NOMO-1 treated with DMSO at 0.1 percent for 48 hours (cell line): Measurements from ENCODE around the gene FAHD2A.
"Not testable (repeated sequence)": the region's sequence is repeated elsewhere in the genome, so short reads cannot be mapped to it uniquely, and the experiment has no call there.

ENCODE experiments used
- DNase-seq: peaks from one replicate; lab custom pipeline; 2025; ENCODE audit not compliant: unreplicated experiment; lab: John Stamatoyannopoulos, UW

Gene FAHD2A

DNA sequence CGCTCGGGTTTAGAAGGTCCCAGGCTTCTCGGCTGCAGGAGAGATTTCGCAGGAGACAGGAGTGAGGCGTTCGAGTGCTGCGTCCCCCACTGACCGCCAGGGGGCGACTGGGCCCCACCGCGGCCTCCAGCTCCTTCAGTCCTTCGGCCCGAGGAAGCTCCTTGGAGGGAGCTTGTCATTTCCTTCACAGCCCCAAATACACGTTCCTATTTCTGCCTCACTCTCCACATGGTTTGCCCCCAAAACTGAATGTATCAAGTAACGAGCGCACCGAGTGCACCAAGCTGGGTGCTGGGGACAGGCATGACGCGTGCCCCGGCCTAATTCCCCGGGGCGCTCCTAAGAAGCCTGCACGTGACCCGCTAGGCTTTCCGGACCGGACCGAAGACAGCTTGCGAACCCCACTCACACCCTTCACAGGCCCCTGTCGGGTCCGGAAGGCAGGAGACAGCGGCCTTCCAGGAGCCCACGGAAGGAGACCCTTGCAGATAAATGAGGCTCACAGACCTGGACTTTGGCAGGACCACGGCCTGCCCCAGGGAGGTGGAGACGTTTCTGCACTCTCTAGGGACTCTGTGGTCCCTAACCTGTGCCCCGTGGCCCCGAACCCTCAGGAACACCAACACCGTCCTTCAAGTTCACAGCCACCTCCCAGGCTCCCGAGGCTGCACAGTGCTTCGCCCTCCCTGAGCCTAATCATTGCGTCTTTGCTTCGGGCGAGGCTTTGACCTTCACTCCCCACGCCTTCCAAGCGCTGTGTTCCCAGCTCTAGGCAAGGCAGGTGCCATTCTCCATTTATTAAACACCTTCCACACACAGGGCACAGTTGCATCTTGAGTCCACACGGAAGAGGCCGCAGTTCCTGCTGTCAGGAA lies 13.0 kb upstream of the FAHD2A start:
- DNase-seq, result peak; percentile 29

DNA sequence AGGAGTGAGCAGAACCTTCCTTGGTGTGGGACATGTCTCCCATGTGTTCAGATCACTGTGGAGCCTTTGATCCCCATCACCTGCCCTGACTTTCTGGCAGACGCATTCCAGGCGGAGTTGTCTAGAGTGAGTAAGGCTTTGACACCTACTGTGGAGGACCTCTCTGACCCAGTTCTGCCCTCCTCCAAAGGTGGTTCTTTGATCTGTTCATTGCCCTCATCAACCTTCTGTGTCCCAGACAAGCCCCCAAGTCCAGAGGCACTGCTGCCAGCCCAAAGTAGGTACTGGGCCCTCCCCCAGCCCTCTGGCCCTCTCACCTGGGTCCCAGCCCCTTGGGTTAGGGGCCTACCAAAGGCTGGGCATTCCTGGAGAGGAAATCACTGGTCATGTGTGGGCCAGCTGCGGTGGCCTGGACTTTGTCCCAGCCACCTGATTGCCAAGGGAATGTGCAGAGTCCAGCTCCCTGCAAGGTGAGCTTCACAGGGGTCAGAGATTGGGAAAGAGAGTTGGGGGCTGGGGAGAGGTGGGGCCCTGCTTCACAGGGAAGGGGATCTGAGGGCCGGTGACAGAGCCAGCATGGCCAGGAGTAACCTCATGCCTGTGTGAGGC lies 12.1 kb upstream of the FAHD2A start:
- no peak for DNase-seq

GRCh38 chr2:95390881-95391321 lies 11.6 kb upstream of the FAHD2A start:
- no peak for DNase-seq

- DNase-seq, result no peak
Observed at GRCh38 chr2:95391641-95392310, 10.7 kb upstream of the FAHD2A start.

GRCh38 chr2:95392320-95392719 lies 10.2 kb upstream of the FAHD2A start:
- no peak for DNase-seq

- no peak for DNase-seq
Observed at GRCh38 chr2:95392730-95393455, 9.6 kb upstream of the FAHD2A start.

- DNase-seq, result no peak
Observed at GRCh38 chr2:95393901-95394300, 8.6 kb upstream of the FAHD2A start.

DNA sequence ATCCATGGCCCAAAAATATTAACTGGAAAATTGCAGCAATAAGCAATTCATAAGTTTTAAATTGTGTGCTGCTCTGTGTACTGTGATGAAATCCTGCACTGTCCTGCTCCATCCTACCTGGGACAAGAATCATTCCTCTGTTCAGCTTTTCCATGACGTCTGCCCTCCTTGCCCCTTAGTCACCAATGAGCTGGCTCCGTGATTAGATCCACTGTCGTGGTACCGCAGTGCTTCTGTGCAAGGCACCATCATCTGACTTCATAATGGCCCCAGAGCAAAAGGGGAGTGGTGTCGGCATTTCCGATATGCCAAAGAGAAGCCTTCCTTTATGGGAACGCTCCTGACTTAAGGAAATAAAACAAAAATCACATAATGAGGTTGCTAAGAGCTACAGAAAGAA lies 3.4 kb upstream of the FAHD2A start:
- DNase-seq, result no peak

GRCh38 chr2:95401480-95401879 lies 1.0 kb upstream of the FAHD2A start:
- DNase-seq, result no peak

DNA sequence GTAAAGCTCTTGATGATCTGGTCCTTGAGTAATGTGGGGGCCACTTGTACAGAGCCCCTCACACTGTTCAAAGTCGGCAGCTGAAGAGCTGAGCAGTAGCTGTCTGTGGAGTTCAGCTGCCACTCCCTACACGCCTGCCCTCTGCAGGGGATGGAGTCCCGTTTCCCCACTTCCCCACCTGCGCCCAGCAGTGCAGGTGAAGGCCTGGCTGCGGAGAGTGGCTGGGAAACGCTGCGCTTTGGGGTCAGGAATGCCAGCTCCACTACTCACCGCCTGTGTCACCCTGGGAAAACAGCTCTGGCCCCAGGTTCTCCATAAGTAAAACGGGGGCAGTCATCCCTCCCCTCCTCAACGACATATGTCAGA lies 521 bp upstream of the FAHD2A start:
- not testable (repeated sequence) for DNase-seq

- DNase-seq, result peak; percentile 35
Observed at GRCh38 chr2:95403204-95403721, 755 bp downstream of the FAHD2A start.

GRCh38 chr2:95403824-95404223 lies 1.3 kb downstream of the FAHD2A start:
- DNase-seq, result not testable (repeated sequence)

GRCh38 chr2:95404676-95405075 lies 2.2 kb downstream of the FAHD2A start:
- not testable (repeated sequence) for DNase-seq

DNA sequence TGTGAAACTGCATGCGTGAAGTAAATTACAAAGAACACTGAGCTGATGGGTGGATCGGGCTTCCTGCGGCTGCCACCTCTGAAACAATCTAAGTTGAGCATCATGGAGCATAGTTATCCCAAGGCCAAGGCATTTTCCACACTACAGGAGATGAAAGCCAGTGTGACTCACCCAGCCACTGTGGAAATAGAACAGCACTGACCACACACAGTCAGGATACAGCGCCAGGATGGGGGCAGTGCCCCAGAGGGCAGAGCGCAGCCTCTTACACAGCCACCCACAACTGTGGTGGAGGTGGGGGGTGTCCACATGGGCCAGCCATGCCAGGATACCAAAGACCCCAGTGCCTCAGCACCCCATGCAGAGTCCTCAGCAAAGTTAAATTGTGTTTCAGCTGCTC lies 8.7 kb downstream of the FAHD2A start:
- not testable (repeated sequence) for DNase-seq

- DNase-seq, result peak; percentile 4
Observed at GRCh38 chr2:95414015-95414594, 11.6 kb downstream of the FAHD2A start.

- DNase-seq, result not testable (repeated sequence)
Observed at GRCh38 chr2:95415138-95415537, 12.6 kb downstream of the FAHD2A start.

- not testable (repeated sequence) for DNase-seq
Observed at GRCh38 chr2:95415561-95415960, 13.1 kb downstream of the FAHD2A start.

- DNase-seq, result not testable (repeated sequence)
Observed at GRCh38 chr2:95427196-95427867, 24.8 kb downstream of the FAHD2A start.

- DNase-seq, result not testable (repeated sequence)
Observed at GRCh38 chr2:95429748-95430467, 27.4 kb downstream of the FAHD2A start.
